ENCODE results near the gene PILRA. TPM values are rescaled to one million over a fixed set of nuclear protein-coding genes. Genes with fewer than 3 reads are reported as not detected.

PILRA gene
- total and polyA plus RNA-seq, 4 donors: 9.9 to 122 (median 27.5) TPM

GRCh38 chr7:100413346-100413745 is 40.1 kb downstream of the PILRA start:
- H3K27me3 ChIP-seq (ENCODE audit: control insufficient read depth in 3 of 3, insufficient read depth in 3 of 3, low read length in 2 of 3): no peaks in the 10 kb centered on the region
- no peak overlapping the region for H3K4me3 ChIP-seq
- H3K4me1 ChIP-seq (ENCODE audit: control insufficient read depth in 5 of 5, insufficient read depth in 5 of 5, low read length in 5 of 5): no peaks in the 10 kb centered on the region
- no peaks in the 10 kb centered on the region for H3K9me3 ChIP-seq (ENCODE audit: control insufficient read depth in 4 of 4, insufficient read depth in 3 of 4, low read length in 3 of 4)
- no peak overlapping the region for H3K27ac ChIP-seq (ENCODE audit: low read depth in 1 of 2, low read length in 1 of 2)
- H3K9ac ChIP-seq (ENCODE audit: insufficient read depth in 1 of 2, low read length in 2 of 2): no peak overlapping the region
- TF ChIP-seq CTCF (IDR thresholded peaks at IDR 0.05; ENCODE audit: control extremely low read depth, extremely low read depth): no peak
- H3K36me3 ChIP-seq (ENCODE audit: control insufficient read depth in 4 of 4, insufficient read depth in 4 of 4, low read length in 4 of 4): no peaks in the 10 kb centered on the region
- DNase-seq (no peak), ATAC-seq (ENCODE audit: insufficient read depth, low FRiP score) (no peak)

- Histone ChIP-seq H3K27me3 (ENCODE audit: control insufficient read depth in 3 of 3, insufficient read depth in 3 of 3, low read length in 2 of 3) (no peaks in the 10 kb centered on the region), H3K36me3 (ENCODE audit: control insufficient read depth in 4 of 4, insufficient read depth in 4 of 4, low read length in 4 of 4) (no peaks in the 10 kb centered on the region), H3K9ac (ENCODE audit: insufficient read depth in 1 of 2, low read length in 2 of 2) (no peak overlapping the region), H3K4me1 (ENCODE audit: control insufficient read depth in 5 of 5, insufficient read depth in 5 of 5, low read length in 5 of 5) (no peaks in the 10 kb centered on the region), H3K27ac (ENCODE audit: low read depth in 1 of 2, low read length in 1 of 2) (no peak overlapping the region), H3K4me3 (no peak overlapping the region), H3K9me3 (ENCODE audit: control insufficient read depth in 4 of 4, insufficient read depth in 3 of 4, low read length in 3 of 4) (no peaks in the 10 kb centered on the region)
- WGBS, 2 donors: 82 to 93% methylated on average over 1 of the region's 1 CpG
- no peak for ATAC-seq (ENCODE audit: insufficient read depth, low FRiP score)
- no peak for TF ChIP-seq CTCF (IDR thresholded peaks at IDR 0.05; ENCODE audit: control extremely low read depth, extremely low read depth)
- DNase-seq: no peak
Observed at GRCh38 chr7:100413889-100414288, 40.6 kb downstream of the PILRA start.

- Histone ChIP-seq H3K27ac (ENCODE audit: low read depth in 1 of 2, low read length in 1 of 2) (no peak overlapping the region), H3K4me3 (no peak overlapping the region), H3K36me3 (ENCODE audit: control insufficient read depth in 4 of 4, insufficient read depth in 4 of 4, low read length in 4 of 4) (no peaks in the 10 kb centered on the region), H3K4me1 (ENCODE audit: control insufficient read depth in 5 of 5, insufficient read depth in 5 of 5, low read length in 5 of 5) (no peaks in the 10 kb centered on the region), H3K9me3 (ENCODE audit: control insufficient read depth in 4 of 4, insufficient read depth in 3 of 4, low read length in 3 of 4) (no peaks in the 10 kb centered on the region), H3K27me3 (ENCODE audit: control insufficient read depth in 3 of 3, insufficient read depth in 3 of 3, low read length in 2 of 3) (no peaks in the 10 kb centered on the region), H3K9ac (ENCODE audit: insufficient read depth in 1 of 2, low read length in 2 of 2) (no peak overlapping the region)
- DNase-seq (no peak), ATAC-seq (ENCODE audit: insufficient read depth, low FRiP score) (no peak)
- WGBS, 2 donors: 93 to 97% methylated on average over 5 of the region's 5 CpGs
- TF ChIP-seq CTCF (IDR thresholded peaks at IDR 0.05; ENCODE audit: control extremely low read depth, extremely low read depth): no peak
Observed at GRCh38 chr7:100415448-100415847, 42.2 kb downstream of the PILRA start.

- H3K4me1 ChIP-seq (ENCODE audit: control insufficient read depth in 5 of 5, insufficient read depth in 5 of 5, low read length in 5 of 5): no peaks in the 10 kb centered on the region
- TF ChIP-seq CTCF (IDR thresholded peaks at IDR 0.05; ENCODE audit: control extremely low read depth, extremely low read depth): no peak
- no peak for DNase-seq
- no peaks in the 10 kb centered on the region for H3K9me3 ChIP-seq (ENCODE audit: control insufficient read depth in 4 of 4, insufficient read depth in 3 of 4, low read length in 3 of 4)
- peaks cover 0 to 2% (median 0%) of the 10 kb centered on the region in 4 donors for H3K36me3 ChIP-seq (ENCODE audit: control insufficient read depth in 4 of 4, insufficient read depth in 4 of 4, low read length in 4 of 4)
- no peak for ATAC-seq (ENCODE audit: insufficient read depth, low FRiP score)
- no peak overlapping the region for H3K4me3 ChIP-seq
- 90 to 100% methylated on average over 1 of the region's 1 CpG for WGBS, 2 donors
- no peak overlapping the region for H3K27ac ChIP-seq (ENCODE audit: low read depth in 1 of 2, low read length in 1 of 2)
- no peak overlapping the region for H3K9ac ChIP-seq (ENCODE audit: insufficient read depth in 1 of 2, low read length in 2 of 2)
- H3K27me3 ChIP-seq (ENCODE audit: control insufficient read depth in 3 of 3, insufficient read depth in 3 of 3, low read length in 2 of 3): no peaks in the 10 kb centered on the region
Observed at GRCh38 chr7:100418930-100419659, 45.8 kb downstream of the PILRA start.
